Activated CD4-positive, alpha-beta T cell treated with anti-CD3 and anti-CD28 coated beads, Interleukin-2, amount 10 ng/mL, durations not matched to agents 24 days and 14 days (primary cell): Measurements from ENCODE around the gene MXD3. TPM values are rescaled to one million over a fixed set of nuclear protein-coding genes. Genes with fewer than 3 reads are reported as not detected.
"Not testable (repeated sequence)": the region's sequence is repeated elsewhere in the genome, so short reads cannot be mapped to it uniquely, and the experiment has no call there.

ENCODE experiments used
- DNase-seq: peaks from one replicate; pipeline ENCODE4 v3.0.0; 2022
- H3K27ac Mint-ChIP-seq: one replicate; pipeline ENCODE4 v1.8.0; 2022; ENCODE audit warnings: mild to moderate bottlenecking, mixed read lengths
- H3K27me3 Mint-ChIP-seq: one replicate; pipeline ENCODE4 v1.8.0; 2022; ENCODE audit warnings: mixed read lengths
- H3K36me3 Mint-ChIP-seq: one replicate; pipeline ENCODE4 v1.8.0; 2022; ENCODE audit warnings: low read depth, mild to moderate bottlenecking, mixed read lengths
- H3K4me1 Mint-ChIP-seq: one replicate; pipeline ENCODE4 v1.8.0; 2021; ENCODE audit warnings: mixed read lengths
- H3K4me3 Mint-ChIP-seq: one replicate; pipeline ENCODE4 v1.8.0; 2022; ENCODE audit warnings: mild to moderate bottlenecking, moderate library complexity, mixed read lengths
- H3K9me3 Mint-ChIP-seq: one replicate; pipeline ENCODE4 v1.8.0; 2021; ENCODE audit warnings: mixed read lengths
- intact Hi-C: fragments of 100-400 bp; cut with micrococcal nuclease; formaldehyde crosslinking; loops from one replicate; pipeline ENCODE4 v1.15.1; 2023
- total RNA-seq: library from RNA; stranded (reverse); gene quantifications from 2 replicates; pipeline ENCODE4 v1.2.3, GENCODE V29; 2022

MXD3 gene
- 9.1 and 11.7 TPM in 2 replicates for total RNA-seq

DNA sequence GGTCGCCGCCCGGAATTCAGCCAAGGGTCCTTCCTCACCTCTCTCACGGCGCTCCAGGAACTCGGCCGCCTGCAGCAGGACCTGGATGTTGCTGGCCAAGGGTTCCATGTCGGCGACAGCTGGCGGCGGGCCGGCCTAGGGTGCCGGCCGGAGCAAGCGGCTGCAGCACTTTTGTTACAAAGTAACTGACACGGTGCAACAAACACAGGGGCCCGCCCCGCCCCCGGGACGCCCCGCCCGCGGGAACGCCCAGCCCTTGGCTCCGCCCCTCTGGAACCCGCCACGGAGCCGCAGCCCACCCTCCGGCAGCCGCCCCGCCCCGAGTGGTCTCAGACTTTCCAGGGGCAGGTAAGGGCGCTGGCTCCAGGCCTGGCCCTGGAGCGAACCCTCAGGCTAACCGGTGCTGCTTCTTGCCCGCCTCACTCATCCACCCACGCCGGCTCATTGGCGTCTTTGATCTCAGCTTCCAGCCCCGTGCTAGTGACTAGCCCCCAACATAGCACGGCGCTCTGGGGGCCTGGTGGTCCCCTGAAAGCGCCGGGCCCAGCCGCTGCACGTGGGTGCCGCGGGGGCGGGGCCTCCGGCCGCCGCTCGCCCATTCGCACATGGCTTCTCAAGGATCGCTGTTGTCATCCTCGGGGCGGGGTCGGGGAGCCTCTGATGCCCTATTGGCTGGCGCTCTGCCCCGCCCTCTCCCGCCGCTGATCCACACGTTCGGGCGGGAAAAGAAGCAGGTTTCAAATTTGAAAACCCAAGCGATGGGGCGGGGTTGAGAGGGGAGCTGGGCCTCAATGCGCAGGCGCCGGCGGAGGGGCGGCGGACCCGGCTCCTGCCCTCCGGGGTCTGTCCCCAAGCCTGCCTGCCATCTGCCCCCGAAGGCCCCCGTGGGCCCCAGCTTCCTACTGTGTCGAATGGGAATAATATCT is at the start of gene MXD3:
Gene MXD3, minus strand, starts transcription at position 176 of the 926 bp plus-strand sequence. Its CDS starts 68 bp downstream, at position 108.
- H3K27me3 Mint-ChIP-seq, result no peaks in the 10 kb centered on the region
- DNase-seq, result peak; percentile 99
- H3K9me3 Mint-ChIP-seq, result no peaks in the 10 kb centered on the region
- H3K36me3 Mint-ChIP-seq, result peaks cover 5% of the 10 kb centered on the region
- peak within 1 kb of the TSS; percentile 93 for H3K27ac Mint-ChIP-seq
- H3K4me3 Mint-ChIP-seq, result peak within 1 kb of the TSS; percentile 85
- intact Hi-C loops, result loop anchor here (1.0 to 2.0 kb wide), 3 partner anchors 9 to 189 kb away; partner anchors contain the start of genes LMAN2, PRELID1 and RAB24
- peaks cover 31% of the 10 kb centered on the region for H3K4me1 Mint-ChIP-seq

GRCh38 chr5:177360740-177361139 is 49.0 kb upstream of the MXD3 start:
- H3K27ac Mint-ChIP-seq, DNase-seq, H3K4me3 Mint-ChIP-seq, H3K9me3 Mint-ChIP-seq, intact Hi-C loops, H3K27me3 Mint-ChIP-seq: not testable (repeated sequence)
- peaks cover 74% of the 10 kb centered on the region for H3K4me1 Mint-ChIP-seq
- H3K36me3 Mint-ChIP-seq, result peaks cover 12% of the 10 kb centered on the region

GRCh38 chr5:177359860-177360259 is 48.2 kb upstream of the MXD3 start:
- no peaks in the 10 kb centered on the region for H3K9me3 Mint-ChIP-seq
- H3K36me3 Mint-ChIP-seq, result peaks cover 10% of the 10 kb centered on the region
- H3K27me3 Mint-ChIP-seq, result no peaks in the 10 kb centered on the region
- no peak for DNase-seq
- peak overlapping the region; percentile 84 for H3K4me3 Mint-ChIP-seq
- no peak overlapping the region for H3K27ac Mint-ChIP-seq
- intact Hi-C loops, result loop anchor here (10.0 kb wide), 1 partner anchor 825 kb away; the partner anchor contains the start of gene RNF44
- peaks cover 75% of the 10 kb centered on the region for H3K4me1 Mint-ChIP-seq

- intact Hi-C loops, result loop anchor here (10.0 kb wide), 1 partner anchor 825 kb away; the partner anchor contains the start of gene RNF44
- DNase-seq, result no peak
- Mint-ChIP-seq H3K4me1 (peaks cover 75% of the 10 kb centered on the region), H3K9me3 (peaks cover 3% of the 10 kb centered on the region), H3K4me3 (peak overlapping the region; percentile 84), H3K36me3 (peaks cover 8% of the 10 kb centered on the region), H3K27ac (no peak overlapping the region), H3K27me3 (no peaks in the 10 kb centered on the region)
Measured at GRCh38 chr5:177359451-177359851, 47.8 kb upstream of the MXD3 start.

GRCh38 chr5:177358370-177358819 is 46.7 kb upstream of the MXD3 start:
- H3K27me3 Mint-ChIP-seq, result no peaks in the 10 kb centered on the region
- H3K9me3 Mint-ChIP-seq, result peaks cover 6% of the 10 kb centered on the region
- H3K4me1 Mint-ChIP-seq, result peaks cover 70% of the 10 kb centered on the region
- peaks cover 8% of the 10 kb centered on the region for H3K36me3 Mint-ChIP-seq
- H3K27ac Mint-ChIP-seq, result peak overlapping the region; percentile 87
- no peak for DNase-seq
- peak overlapping the region; percentile 84 for H3K4me3 Mint-ChIP-seq
- intact Hi-C loops, result loop anchor here (10.0 kb wide), 1 partner anchor 824 kb away; the partner anchor contains the start of gene RNF44

DNA sequence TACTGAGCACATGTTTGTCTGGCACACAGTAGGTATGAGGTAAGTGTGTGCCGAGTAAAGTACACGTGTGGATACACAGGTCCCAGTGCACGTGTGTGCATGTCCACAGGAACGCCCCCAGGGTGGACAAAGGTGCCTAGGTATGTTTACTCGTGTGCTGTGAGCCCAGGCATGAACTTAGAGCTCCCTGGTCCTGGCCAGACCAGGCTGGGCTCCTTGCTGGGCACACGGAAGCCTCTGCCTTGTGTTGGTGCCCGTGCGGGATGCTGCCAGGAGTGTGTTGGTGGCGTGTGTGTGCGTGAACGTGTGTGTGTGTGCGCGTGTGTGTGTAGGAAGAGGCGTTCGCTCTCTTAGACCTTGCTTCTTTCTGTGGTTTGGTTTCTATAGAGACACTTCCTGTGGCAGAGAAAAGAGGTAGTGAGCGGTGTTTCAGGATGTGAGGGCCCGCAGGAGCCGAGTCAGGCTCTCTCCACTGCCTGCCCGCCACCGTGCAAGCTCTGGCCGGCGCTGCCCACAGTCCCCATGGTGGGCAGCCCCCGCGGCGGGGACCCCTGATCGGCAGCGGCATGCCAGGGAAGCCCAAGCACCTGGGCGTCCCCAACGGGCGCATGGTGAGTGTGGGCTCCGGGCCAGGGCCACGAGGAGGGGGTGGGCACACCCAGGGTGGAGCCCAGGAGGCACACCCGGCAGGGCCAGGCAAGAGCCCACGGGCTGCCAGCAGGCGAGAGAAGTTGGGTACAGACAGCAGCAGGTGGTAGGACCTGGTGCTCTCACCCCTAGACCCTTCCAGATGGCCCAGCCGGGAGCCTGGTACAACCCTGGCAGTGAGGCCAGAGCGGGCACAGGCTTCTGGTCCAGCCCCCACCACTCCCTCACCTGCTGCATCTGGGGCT is 46.0 kb upstream of the MXD3 start, which contains the start of gene RGS14:
Gene RGS14, plus strand, starts transcription at position 466 of the 893 bp plus-strand sequence. Its CDS starts 101 bp downstream, at position 567.
- Mint-ChIP-seq H3K27me3 (no peaks in the 10 kb centered on the region), H3K4me1 (peaks cover 65% of the 10 kb centered on the region), H3K4me3 (peak within 1 kb of the TSS; percentile 84), H3K9me3 (peaks cover 6% of the 10 kb centered on the region), H3K36me3 (peaks cover 8% of the 10 kb centered on the region), H3K27ac (peak within 1 kb of the TSS; percentile 97)
- intact Hi-C loops, result loop anchor here (2.0 to 10.0 kb wide), 2 partner anchors 13 to 823 kb away; partner anchors contain the start of gene RNF44
- DNase-seq, result peak; percentile 92

GRCh38 chr5:177357146-177357458 is 45.4 kb upstream of the MXD3 start:
- intact Hi-C loops, result loop anchor here (2.0 to 10.0 kb wide), 2 partner anchors 14 to 822 kb away; partner anchors contain the start of gene RNF44
- Mint-ChIP-seq H3K4me1 (peaks cover 62% of the 10 kb centered on the region), H3K36me3 (peaks cover 8% of the 10 kb centered on the region)

DNA sequence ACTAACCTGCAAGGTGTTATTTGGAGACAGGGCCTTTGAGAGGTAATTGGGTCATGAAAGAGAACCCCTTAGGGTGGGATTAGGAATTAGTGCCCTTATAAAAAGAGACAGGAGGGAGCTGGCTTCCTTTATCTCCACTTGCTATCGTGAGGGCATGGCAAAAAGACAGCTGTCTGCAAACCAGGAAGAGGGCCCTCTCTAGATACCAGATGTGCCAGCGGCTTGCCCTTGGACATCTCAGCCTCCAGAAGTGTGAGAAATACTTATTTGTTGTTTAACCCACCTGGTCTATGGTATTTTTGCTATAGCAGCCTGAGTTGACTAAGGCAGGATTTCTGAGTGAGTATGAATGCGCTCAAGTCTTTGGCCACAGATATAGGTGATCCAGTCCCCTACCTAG is 45.0 kb upstream of the MXD3 start:
- Mint-ChIP-seq H3K4me1 (peaks cover 61% of the 10 kb centered on the region), H3K27ac (peak overlapping the region; percentile 97), H3K36me3 (peaks cover 8% of the 10 kb centered on the region), H3K27me3 (no peaks in the 10 kb centered on the region), H3K9me3 (peaks cover 6% of the 10 kb centered on the region), H3K4me3 (peak overlapping the region; percentile 84)
- intact Hi-C loops, result loop anchor here (2.0 to 10.0 kb wide), 2 partner anchors 14 to 822 kb away; partner anchors contain the start of gene RNF44
- no peak for DNase-seq

More at GRCh38 chr5:177357146-177357458, 45.4 kb upstream of the MXD3 start:
- peak overlapping the region; percentile 97 for H3K27ac Mint-ChIP-seq
- no peaks in the 10 kb centered on the region for H3K27me3 Mint-ChIP-seq
- DNase-seq, result no peak
- peak overlapping the region; percentile 84 for H3K4me3 Mint-ChIP-seq
- H3K9me3 Mint-ChIP-seq, result peaks cover 6% of the 10 kb centered on the region

- Mint-ChIP-seq H3K9me3 (peaks cover 6% of the 10 kb centered on the region), H3K4me1 (peaks cover 56% of the 10 kb centered on the region), H3K36me3 (peaks cover 8% of the 10 kb centered on the region), H3K27me3 (no peaks in the 10 kb centered on the region), H3K4me3 (no peak overlapping the region), H3K27ac (no peak overlapping the region)
- no peak for DNase-seq
- intact Hi-C loops, result loop anchor here (2.0 to 10.0 kb wide), 2 partner anchors 15 to 821 kb away; partner anchors contain the start of gene RNF44
Measured at GRCh38 chr5:177355868-177356168, 44.1 kb upstream of the MXD3 start.

- no peaks in the 10 kb centered on the region for H3K27me3 Mint-ChIP-seq
- no peak overlapping the region for H3K27ac Mint-ChIP-seq
- H3K4me1 Mint-ChIP-seq, result peaks cover 58% of the 10 kb centered on the region
- peaks cover 6% of the 10 kb centered on the region for H3K9me3 Mint-ChIP-seq
- DNase-seq, result no peak
- H3K4me3 Mint-ChIP-seq, result no peak overlapping the region
- intact Hi-C loops, result loop anchor here (10.0 kb wide), 1 partner anchor 821 kb away; the partner anchor contains the start of gene RNF44
- H3K36me3 Mint-ChIP-seq, result peaks cover 8% of the 10 kb centered on the region
Measured at GRCh38 chr5:177355162-177355867, 43.6 kb upstream of the MXD3 start.

- intact Hi-C loops, result loop anchor here (10.0 kb wide), 1 partner anchor 820 kb away; the partner anchor contains the start of gene RNF44
- H3K27ac Mint-ChIP-seq, result no peak overlapping the region
Measured at GRCh38 chr5:177354711-177355110, 43.0 kb upstream of the MXD3 start.

DNA sequence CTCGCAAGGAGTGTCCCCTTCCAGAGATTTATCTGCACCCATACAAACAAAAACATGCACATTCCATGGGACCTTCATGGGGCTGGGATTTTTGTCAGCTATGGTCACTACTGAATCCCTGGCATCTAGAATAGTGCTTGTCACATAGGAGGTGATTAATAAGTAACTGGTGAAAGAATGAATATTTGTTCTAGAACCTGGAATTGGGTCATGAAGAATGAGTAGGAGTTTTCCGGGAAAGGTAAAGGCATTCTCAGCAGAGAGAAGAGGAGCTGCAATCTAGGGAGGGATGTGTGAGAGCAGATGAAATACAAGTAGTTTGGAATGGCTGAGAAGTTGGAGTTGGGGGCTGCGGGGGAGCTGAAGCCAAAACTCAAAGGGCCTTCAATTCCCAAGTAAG is 42.6 kb upstream of the MXD3 start:
- Mint-ChIP-seq H3K27ac (no peak overlapping the region), H3K4me1 (peaks cover 59% of the 10 kb centered on the region), H3K36me3 (peaks cover 13% of the 10 kb centered on the region), H3K4me3 (no peak overlapping the region), H3K27me3 (no peaks in the 10 kb centered on the region), H3K9me3 (peaks cover 6% of the 10 kb centered on the region)
- no peak for DNase-seq
- intact Hi-C loops, result loop anchor here (10.0 kb wide), 1 partner anchor 819 kb away; the partner anchor contains the start of gene RNF44

More at GRCh38 chr5:177354711-177355110, 43.0 kb upstream of the MXD3 start:
- Mint-ChIP-seq H3K4me1 (peaks cover 58% of the 10 kb centered on the region), H3K36me3 (peaks cover 8% of the 10 kb centered on the region), H3K9me3 (peaks cover 6% of the 10 kb centered on the region), H3K4me3 (no peak overlapping the region), H3K27me3 (no peaks in the 10 kb centered on the region)
- no peak for DNase-seq
